HTR-8/SVneo (cell line): ENCODE measurements around the gene FAM171A1.
"Not testable (repeated sequence)": the region's sequence is repeated elsewhere in the genome, so short reads cannot be mapped to it uniquely, and the experiment has no call there.

ENCODE experiments used
- DNase-seq: peaks from one replicate; pipeline ENCODE4 v3.0.0; 2011; ENCODE audit warnings: low spot score, mixed read lengths; ENCODE audit not compliant: insufficient read length
- FAIRE-seq: peaks from 2 replicates; lab custom pipeline; 2011; peaks lifted over from hg19 to GRCh38; lab: Jason Lieb, UNC

The FAM171A1 gene

DNA sequence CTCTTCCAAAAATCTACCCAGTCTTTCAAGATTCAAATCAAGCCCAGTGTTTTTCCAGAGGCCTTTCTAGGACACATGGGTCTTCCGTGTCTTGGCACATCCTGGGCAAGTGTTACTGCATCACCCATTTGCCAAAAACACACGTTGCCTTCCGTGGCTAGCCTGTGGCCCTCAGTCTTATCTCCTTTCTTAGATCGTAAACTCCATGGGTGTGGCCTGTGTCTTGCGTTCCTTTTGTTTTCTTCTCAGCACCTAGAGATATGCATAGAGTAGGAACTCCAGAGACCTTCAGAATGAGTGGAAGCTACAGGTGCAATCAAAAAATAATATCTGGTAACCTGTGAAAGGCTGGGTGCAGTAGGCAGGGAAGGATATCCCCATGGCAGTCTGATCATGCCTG lies 146.1 kb downstream of the FAM171A1 start:
- DNase-seq (no peak), FAIRE-seq (no peak)

DNA sequence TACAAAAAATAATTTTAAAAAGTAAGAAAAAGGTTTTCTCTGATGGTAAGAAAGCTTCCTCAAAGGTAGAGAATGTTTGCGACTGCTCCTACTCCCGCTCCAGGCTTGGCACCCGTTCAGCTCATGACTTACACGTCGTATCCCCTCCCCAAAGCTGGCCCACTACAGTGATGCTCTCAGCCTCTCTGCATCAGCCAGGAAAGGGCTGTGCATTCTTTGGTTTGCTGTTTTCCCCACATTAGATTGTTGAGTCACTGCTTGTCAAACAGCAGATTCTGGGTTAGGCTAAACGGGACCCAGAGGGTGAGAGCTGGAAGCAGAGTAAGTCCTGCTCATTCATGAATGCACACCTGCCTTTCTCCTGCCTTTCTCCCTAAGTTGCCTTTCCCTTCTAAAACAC lies 147.9 kb downstream of the FAM171A1 start:
- DNase-seq (no peak), FAIRE-seq (no peak)

DNA sequence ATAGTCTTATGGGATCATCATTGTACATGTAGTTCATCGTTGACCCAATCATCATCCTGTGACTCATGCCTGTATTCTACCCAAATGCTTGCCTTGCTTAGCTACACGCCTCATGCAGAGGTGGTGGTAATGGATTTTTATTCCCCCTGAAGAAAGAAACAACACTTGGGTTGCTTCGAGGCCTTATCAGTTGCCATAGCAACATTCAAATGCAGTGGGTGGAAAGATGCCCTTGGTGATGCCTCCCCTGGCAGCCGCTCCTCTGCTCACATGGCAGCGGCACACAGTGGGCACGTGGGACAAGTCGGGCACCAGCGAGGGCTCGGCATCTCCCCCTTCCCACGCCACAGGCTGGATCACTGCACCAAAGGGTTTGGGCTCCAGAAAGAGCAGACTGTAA lies 148.6 kb downstream of the FAM171A1 start:
- DNase-seq (no peak), FAIRE-seq (no peak)

DNA sequence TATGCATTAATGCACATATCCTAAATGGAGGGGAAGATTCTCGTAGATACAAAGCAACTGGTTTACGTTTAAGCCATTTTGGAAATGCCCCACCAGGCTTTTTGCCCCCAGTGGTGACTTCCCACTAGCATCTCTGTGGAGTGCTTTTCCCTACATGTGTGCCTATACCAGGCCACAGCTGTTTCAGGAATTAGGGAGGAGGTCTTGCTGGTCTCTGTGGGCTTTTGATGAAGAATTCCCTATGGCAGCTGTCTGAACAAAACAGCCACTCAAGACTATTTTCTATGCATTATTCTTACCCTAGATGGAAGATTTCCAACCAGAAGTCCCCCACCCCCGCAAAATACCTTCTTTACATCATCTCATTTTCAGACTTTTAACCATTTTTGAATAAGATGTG lies 150.6 kb downstream of the FAM171A1 start:
- DNase-seq (no peak), FAIRE-seq (no peak)

DNA sequence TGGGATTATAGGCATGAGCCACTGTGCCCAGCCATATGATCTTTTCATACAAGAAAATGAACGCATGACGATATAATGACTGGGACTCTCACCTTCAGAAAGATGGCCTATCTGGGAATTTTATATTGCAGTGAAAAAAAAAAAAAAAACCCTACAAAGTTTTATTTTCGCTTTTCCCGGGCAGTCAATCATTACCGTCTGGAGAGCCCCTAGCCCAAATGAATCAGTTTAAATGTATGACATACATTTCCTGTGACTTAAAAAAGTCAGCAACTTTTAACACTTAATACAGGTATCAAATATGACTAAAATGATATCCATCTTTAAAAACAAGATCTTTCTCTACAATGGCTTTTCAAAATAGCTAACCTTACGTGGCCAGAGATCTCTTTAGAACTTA lies 154.4 kb downstream of the FAM171A1 start:
- FAIRE-seq: no peak
- no peak for DNase-seq

DNA sequence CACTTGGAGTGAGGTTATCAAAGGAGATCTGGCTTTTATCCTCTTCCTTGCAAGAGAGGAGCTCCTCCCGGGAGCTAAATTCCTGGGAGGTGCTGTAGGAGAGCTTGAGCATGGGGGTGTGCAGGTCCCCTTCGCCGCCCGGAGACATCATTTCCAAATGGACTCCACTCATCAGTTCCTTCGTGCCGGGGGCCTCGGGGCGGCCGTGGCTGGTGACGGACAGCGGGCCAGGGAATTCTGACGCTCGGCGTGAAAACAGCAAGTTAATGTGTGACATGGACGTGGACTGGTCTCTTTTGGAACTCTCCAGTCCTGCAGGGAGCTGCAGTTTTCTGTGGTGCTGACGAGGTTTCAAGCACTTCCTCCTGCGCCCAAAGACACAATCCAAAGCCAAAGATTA lies 156.9 kb downstream of the FAM171A1 start:
- no peak for FAIRE-seq

DNA sequence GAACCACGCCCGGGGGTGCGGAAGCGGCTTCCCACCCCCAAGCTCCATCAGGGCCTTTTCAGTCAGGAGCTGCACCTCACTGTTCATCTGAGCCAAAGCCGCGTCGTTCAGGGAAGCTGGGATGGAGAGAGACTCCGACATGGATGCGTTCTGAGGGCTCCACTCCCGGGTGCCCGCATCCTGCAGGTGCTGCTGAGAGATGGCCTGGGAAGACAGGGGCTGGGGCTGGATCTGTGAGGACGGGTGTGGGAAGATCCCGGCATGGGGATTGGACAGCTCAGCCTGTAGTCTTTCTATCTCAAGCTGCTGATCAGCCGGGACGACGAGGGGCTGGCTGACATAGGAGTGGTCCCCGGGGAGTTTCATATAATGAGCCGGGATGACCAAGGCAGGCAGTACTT lies 157.6 kb downstream of the FAM171A1 start:
- DNase-seq (no peak), FAIRE-seq (no peak)

More for the DNA sequence above, 156.9 kb downstream of the FAM171A1 start:
- DNase-seq: no peak

DNA sequence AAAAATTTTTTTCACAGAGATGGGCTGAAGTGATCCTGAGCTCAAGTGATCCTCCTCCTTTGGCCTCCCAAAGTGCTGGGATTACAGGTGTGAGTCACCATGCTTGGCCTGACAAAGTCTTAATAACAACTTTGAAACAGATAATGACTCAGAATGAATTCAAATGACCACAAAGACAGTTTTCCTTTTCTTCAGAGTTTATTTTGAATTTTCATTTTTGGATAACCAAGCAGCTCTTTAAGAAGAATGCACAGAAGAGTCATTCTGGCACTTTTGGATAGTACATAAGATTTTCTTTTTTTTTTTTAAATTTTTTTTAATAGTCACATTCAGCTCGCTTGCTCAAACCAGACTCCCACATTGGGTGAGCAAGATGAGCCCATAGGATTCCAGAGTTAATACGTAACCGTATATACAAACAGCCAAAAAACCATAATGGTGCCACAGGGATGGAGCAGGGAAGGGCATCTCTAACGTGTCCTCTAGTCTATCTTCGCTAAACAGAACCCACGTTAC lies 159.6 kb downstream of the FAM171A1 start:
- FAIRE-seq: no peak
- no peak for DNase-seq

DNA sequence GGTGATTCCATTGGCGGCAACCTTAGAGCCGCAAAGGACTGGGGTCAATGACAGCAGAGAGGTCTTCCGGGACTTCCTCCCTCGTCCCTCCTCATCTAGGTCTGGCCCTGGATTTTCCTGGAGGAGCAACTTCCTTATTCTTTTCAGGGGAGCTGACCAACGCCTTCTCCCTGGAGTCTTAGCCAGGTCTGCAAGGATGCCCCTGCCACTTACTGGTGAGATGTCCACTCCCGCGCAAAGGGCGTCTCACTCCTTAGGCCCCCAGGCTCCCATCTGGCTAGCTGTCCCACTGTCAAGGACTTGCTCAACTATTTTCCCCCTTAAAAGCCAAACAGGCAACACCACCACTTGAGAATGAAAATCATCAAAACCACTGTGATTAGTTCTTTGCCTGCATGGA lies 160.6 kb downstream of the FAM171A1 start:
- FAIRE-seq: no peak
- no peak for DNase-seq

DNA sequence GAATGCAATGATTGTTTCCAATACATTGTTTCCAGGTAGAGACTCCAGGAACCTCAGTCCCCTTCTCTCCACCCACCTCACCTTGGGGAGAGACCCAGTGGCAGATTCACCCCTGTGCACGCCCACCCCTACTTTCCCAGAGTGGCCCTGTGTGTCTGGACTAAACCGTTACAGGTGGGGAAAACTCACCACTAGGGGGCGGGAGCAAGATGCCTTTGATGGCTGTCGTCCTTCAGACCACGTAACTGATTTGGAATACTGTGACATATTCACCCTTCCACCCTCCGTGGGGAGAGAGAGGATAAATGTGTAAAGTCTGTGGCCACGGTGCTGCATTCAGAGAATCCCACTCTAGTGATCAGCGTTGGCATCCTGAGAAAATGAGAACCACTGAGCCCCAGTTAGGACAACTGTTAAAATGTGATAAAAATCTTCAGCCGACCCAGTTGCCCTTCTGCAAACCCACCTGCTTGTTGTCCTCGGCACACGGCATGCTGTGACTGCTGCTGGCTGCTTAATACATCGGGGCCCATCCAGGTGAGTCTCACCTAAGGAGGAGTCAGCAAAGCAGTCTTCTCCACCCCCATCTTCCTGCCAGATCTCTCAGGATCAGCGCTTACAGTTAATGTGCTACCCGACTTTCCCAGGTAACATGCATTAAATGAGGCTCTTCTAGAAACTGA lies 161.1 kb downstream of the FAM171A1 start:
- peak; percentile 75 for FAIRE-seq
- peak; percentile 62 for DNase-seq

DNA sequence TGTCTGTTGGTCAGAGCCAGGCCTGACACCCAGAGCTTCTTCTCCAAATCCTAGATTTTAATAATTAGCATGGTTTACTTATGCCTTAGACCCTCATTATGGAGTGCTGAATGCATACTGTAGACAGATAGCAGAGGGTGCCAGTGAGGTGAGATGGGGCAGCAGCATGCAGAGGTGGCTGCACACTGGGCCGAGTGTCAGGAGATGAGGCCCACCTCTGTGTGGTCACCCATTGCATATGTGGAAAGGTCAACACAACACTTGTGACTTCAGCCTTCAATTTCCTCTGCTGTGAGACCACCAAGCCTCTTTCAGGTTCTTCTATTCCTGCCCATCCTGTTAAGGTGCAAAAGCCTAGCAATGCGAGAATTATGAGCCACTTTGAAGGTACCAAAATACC lies 162.9 kb downstream of the FAM171A1 start:
- FAIRE-seq (no peak), DNase-seq (no peak)

DNA sequence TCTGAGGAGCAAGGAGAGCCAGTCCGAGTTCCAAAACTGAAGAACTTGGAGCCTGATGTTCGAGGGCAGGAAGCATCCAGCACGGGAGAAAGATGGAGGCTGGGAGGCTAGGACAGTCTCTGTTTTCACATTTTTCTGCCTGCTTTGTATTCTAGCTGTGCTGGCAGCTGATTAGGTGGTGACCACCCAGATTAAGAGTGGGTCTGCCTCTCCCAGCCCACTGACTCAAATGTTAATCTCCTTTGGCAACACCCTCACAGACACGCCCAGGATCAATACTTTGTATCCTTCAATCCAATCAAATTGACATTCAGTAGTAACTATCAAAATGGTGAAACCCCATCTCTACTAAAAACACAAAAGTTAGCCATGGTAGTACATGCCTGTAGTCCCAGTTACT lies 163.7 kb downstream of the FAM171A1 start:
- DNase-seq, FAIRE-seq: not testable (repeated sequence)

DNA sequence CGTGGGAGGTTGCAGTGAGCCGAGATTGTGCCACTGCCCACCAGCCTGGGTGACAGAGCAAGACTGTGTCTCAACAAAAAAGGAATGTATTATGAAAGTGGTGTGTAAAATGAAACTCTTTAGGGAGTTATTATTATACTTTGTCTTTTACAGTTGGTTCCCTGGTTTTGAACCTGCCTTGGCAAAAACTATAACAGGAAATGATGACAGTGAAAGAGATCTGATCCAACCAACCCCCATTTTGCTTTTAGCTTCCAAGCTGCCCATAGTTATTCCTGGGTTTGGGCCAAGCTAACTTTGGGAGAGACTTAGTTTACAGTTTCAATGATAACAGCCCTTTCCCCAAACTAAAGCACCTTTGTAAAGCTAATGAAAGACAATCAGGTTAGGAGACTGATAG lies 168.4 kb downstream of the FAM171A1 start:
- FAIRE-seq (no peak), DNase-seq (no peak)

DNA sequence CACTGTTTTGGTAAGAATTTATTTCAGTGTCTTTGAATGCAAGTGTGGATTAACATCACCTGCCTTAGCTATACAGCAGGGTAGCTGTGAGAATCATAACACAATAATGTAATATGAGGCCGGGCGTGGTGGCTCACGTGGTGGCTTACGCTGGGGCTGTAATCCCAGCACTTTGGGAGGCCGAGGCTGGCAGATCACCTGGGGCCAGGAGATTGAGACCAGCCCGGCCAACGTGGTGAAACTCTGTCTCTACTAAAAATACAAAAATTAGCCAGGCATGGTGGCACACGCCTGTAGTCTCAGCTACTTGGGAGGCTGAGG lies 168.8 kb downstream of the FAM171A1 start:
- FAIRE-seq: not testable (repeated sequence)

DNA sequence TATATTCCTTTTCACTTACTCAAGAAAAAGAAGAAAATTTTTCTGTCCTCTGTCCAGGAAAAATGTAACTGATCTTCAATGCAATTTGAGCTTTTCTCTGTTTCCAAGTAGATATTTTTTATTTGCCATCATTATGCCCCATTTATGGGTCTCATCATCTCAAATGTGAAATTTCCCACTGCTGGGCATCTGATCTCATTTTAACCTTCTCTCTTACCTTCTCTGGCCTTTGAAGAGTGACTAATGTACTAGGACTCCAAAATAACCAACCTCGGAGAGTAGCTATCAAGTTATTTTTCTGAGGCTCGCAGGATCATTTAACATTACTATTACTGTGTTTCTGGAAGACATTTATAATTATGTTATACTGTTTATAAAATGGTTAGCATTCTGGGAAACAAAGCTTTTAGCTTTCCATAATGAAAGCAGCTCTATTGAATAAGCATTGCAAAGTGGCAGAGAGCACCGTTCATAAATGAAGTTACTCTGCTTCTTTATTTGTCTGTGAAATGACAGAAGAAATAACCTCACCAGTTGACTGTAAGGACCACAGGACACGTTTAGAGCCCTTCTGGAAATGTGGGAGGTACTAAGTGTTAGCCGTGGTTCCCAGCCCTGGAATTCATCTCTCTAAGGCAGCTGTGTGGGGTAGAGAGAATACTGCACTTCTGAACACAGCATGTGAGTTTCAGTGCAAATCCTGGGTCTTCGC lies 169.3 kb downstream of the FAM171A1 start:
- no peak for FAIRE-seq
- DNase-seq: no peak

More for the DNA sequence above, 168.8 kb downstream of the FAM171A1 start:
- DNase-seq: not testable (repeated sequence)

DNA sequence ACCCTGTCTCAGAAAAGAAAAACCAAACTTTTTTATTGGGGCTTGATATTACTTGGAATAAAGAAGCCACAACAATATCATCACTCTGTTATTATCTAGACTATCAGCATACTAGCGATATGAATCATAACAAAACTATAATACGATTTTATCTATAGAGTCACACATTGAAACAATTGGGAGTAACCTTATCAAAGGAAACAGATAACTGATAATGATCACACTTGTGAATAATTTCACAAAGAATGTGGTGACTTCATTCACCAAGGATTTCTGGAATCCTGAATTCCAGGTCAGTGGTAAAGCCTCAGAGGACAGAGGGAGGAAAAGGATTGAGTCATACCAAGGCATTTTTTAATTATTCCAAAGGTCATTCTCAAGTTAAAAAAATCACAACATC lies 170.5 kb downstream of the FAM171A1 start:
- DNase-seq: peak; percentile 75
- no peak for FAIRE-seq

DNA sequence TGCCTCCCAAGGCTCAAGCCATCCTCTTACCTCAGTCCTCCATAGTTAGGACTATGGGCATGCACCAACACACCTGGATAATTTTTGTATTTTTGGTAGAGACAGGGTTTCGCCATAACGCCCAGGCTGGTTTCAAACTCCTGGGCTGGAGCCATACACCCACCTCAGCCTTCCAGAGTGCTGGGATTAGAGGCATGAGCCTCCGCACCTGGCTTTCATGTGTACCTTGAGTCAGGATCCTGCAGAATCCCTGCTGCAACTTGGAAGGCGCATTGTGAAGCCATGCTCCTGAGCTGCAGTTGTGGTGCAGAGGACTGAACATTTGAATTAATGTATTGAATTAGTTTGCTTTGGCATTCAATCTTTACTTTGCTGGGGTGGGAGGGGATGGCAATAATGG lies 173.2 kb downstream of the FAM171A1 start:
- DNase-seq: no peak

DNA sequence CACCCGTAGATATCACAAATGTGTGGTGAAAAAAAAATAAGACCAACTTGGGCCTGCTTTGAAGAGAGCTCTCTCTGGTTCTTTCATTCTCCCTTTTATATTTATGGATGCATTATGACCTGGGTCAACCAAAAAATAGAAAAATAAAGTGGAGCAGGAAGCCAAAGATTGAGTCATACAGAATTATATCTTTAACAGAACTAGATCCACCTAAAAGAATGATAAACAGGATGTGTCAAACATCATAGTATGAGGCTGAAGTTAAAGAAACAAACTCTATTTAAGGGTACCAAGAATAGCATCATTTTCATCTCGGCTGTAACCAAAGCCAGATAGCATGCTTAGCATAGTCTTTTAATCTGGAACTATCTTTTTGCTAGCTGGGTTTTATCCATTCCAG lies 173.8 kb downstream of the FAM171A1 start:
- no peak for DNase-seq
- no peak for FAIRE-seq

More for the DNA sequence above, 173.2 kb downstream of the FAM171A1 start:
- FAIRE-seq: no peak

DNA sequence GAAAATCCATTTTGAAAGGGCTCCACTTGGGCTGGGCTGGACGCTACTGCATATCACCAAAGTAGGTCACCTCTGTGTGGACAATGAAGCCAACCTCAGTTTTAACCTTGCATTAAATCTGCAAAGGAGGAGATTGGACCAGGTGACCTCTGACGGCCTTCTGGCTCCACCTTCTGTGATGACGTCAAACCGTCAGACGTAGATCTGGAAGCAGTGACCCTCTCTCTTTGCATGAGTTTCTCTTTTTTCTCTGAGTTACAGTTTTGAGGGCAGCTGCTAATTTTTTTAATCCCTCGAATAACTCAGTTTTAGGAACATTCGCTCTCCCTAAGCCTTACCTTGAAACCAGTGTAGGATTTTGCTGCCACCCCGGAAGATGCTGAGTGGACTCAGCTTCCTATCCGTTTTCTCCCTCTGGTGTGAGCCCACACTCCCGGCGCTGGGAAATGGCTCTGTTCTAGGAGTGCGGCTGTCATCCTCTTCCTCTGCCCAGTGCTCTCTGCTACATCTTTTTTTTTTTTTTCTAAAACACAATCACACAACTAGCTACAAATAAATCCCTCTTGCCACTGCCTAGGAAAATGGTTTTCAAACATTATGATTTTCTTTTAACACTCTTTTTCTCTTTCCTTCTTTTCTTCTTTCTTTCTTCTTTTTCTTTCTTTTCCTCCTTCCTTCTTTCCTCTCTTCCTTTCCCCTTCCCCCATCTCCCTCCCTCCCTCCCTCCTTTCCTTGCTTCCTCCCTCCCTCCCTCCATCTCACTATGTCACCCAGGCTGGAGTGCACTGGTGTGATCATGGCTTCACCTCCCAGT lies 174.9 kb downstream of the FAM171A1 start:
- no peak for FAIRE-seq
- no peak for DNase-seq

DNA sequence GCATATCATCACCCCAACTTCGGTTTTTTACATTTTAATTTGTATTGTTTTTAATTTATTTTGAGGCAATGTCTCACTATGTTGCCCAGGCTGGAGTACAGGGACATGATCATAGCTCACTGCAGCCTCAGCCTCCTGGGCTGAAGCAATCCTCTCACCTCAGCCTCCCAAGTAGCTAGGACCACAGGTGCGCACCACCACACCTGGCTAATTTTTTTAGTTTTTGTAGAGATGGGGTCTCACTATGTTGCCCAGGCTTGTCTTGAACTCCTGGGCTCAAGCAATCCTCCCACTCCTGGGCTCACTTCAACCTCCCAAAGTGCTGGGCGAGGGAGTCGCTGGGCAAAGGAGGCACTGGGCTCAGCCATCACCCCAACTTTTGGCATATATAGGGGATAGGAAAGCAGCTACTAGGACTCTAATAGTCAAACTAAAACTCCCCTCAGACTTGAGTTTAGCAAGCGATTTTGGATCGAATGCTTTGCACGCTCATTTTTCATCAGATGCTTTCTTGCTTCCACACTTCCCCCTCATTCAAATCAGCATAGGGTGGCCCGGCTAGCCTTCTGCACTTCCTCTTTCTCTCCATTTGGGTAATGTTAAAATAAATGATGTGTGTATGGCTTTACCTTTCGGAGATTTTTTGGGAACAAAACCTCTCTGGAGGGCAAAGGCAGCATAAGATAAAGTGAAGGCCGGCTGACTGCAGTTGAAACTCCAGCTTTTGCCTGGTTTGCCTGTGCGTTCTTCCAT lies 181.8 kb downstream of the FAM171A1 start:
- FAIRE-seq (no peak), DNase-seq (no peak)
